Epithelial cell of esophagus (primary cell): ENCODE data around the gene HDAC9.

Source experiments
- DNase-seq: peaks from one replicate; pipeline ENCODE4 v3.0.0; 2010; ENCODE audit warnings: low read depth
- H3K4me3 ChIP-seq: 2 replicates; pipeline ENCODE4 v1.5.1; 2011; ENCODE audit warnings: mild to moderate bottlenecking, low read length, control low read depth
- CTCF ChIP-seq: IDR thresholded peaks from 2 replicates; pipeline ENCODE4 v1.5.1; 2011; ENCODE audit warnings: low read depth, mild to moderate bottlenecking, low read length, control low read depth, inconsistent platforms; ENCODE audit not compliant: insufficient read depth; ENCODE audit errors: missing control alignments

The HDAC9 gene

GRCh38 chr7:18590744-18591340, 95.3 kb downstream of the HDAC9 start:
- TF ChIP-seq CTCF = peak; percentile 65
- peak; percentile 56 for DNase-seq

GRCh38 chr7:18593602-18594279, 98.2 kb downstream of the HDAC9 start:
- H3K4me3 ChIP-seq = no peak overlapping the region
- no peak for TF ChIP-seq CTCF
- no peak for DNase-seq

More at GRCh38 chr7:18590744-18591340, 95.3 kb downstream of the HDAC9 start:
- H3K4me3 ChIP-seq = no peak overlapping the region

- TF ChIP-seq CTCF = no peak
- DNase-seq = no peak
- no peak overlapping the region for H3K4me3 ChIP-seq
Measured at GRCh38 chr7:18597754-18598153, 102.2 kb downstream of the HDAC9 start.

GRCh38 chr7:18607025-18607424, 111.5 kb downstream of the HDAC9 start:
- peak; percentile 52 for DNase-seq
- H3K4me3 ChIP-seq = no peak overlapping the region
- no peak for TF ChIP-seq CTCF

GRCh38 chr7:18610331-18610948, 114.9 kb downstream of the HDAC9 start:
- TF ChIP-seq CTCF = peak; percentile 78

GRCh38 chr7:18614841-18615240, 119.3 kb downstream of the HDAC9 start:
- DNase-seq = no peak

More at GRCh38 chr7:18610331-18610948, 114.9 kb downstream of the HDAC9 start:
- no peak overlapping the region for H3K4me3 ChIP-seq
- peak; percentile 46 for DNase-seq

More at GRCh38 chr7:18614841-18615240, 119.3 kb downstream of the HDAC9 start:
- H3K4me3 ChIP-seq = no peak overlapping the region
- TF ChIP-seq CTCF = no peak
